Testis (tissue), 3 donors: ENCODE data around the gene CT47A1. TPM values are rescaled to one million over a fixed set of nuclear protein-coding genes. Genes with fewer than 3 reads are reported as not detected.
"Not testable (repeated sequence)": the region's sequence is repeated elsewhere in the genome, so short reads cannot be mapped to it uniquely, and the experiment has no call there.

Source experiments
- DNase-seq: peaks from one replicate; pipeline ENCODE4 v3.0.0-alpha.2; 2019
- H3K27ac ChIP-seq, 2 donors: fragments of 200-600 bp; sonication (generic); one replicate each; pipeline ENCODE4 v1.5.1; 2019
- H3K27me3 ChIP-seq: fragments of 200-600 bp; sonication (generic); one replicate; pipeline ENCODE4 v1.5.1; 2019
- H3K36me3 ChIP-seq: fragments of 200-600 bp; sonication (generic); one replicate; pipeline ENCODE4 v1.5.1; 2017; ENCODE audit warnings: low read depth; ENCODE audit errors: missing control alignments
- H3K4me1 ChIP-seq: fragments of 200-600 bp; sonication (generic); one replicate; pipeline ENCODE4 v1.5.1; 2019
- H3K4me3 ChIP-seq, 2 donors: fragments of 200-600 bp; sonication (generic); one replicate each; pipeline ENCODE4 v1.5.1; 2017 to 2019
- H3K9me3 ChIP-seq: fragments of 200-600 bp; sonication (generic); one replicate; pipeline ENCODE4 v1.5.1; 2017
- CTCF ChIP-seq, 3 experiments: fragments of 450-650 bp in 2 of 3; fragments of 200-600 bp in 1 of 3; sonication (generic) in 1 of 3; IDR thresholded peaks; one replicate each; pipeline ENCODE4 v1.5.1; 2016 to 2019; ENCODE audit warnings: antibody characterized with exemption in 3 of 3, mild to moderate bottlenecking in 2 of 3, moderate library complexity in 1 of 3
- POLR2A ChIP-seq: fragments of 450-650 bp; IDR thresholded peaks from one replicate; pipeline ENCODE4 v1.6.1; 2017; ENCODE audit warnings: antibody characterized with exemption, mild to moderate bottlenecking, moderate library complexity
- WGBS, 2 donors: methylation state at CpG; one replicate each; pipeline ENCODE4 v1.1.5; 2018; 5-methylcytosine and 5-hydroxymethylcytosine counted together
- intact Hi-C: fragments of 100-400 bp; cut with DNase I; formaldehyde crosslinking; loops from one replicate; pipeline ENCODE4 v1.15.1; 2023; ENCODE audit warnings: low total_unique reads
- polyA plus RNA-seq: library from polyadenylated mRNA; stranded (reverse); fragments of 350-450 nt; fragmentation: Illumina TruSeq; extraction: RNeasy Lipid Tissue Mini Kit (QIAGEN cat#74804); gene quantifications from one replicate; pipeline ENCODE4 v1.2.3, GENCODE V29; 2014; ENCODE audit warnings: low read depth, low replicate concordance; ENCODE audit not compliant: insufficient read depth
- small RNA-seq, 2 donors: library from RNA; depleted of rRNA; stranded (forward); fragments of <200 nt; gene quantifications; one replicate each; pipeline ENCODE3, GENCODE V24; 2016
- total RNA-seq, 2 donors: library from RNA; depleted of rRNA; stranded (reverse); fragments of >200 nt; gene quantifications; one replicate each; pipeline ENCODE4 v1.2.3, GENCODE V29; 2016

The CT47A1 gene
- total and polyA plus RNA-seq, 3 donors from 2014 or later, result 2.0 TPM; not detected in 2

- no peaks in the 10 kb centered on the region for H3K4me1 ChIP-seq
- no peak overlapping the region for H3K4me3 ChIP-seq
- WGBS, 2 donors, result 75 to 79% methylated on average over 3 of the region's 3 CpGs
- intact Hi-C loops, result no loop called here
- no peak for DNase-seq
- TF ChIP-seq POLR2A, result no peak
- TF ChIP-seq CTCF (IDR thresholded peaks at IDR 0.05), result no peak
- H3K27me3 ChIP-seq, result no peaks in the 10 kb centered on the region
- H3K9me3 ChIP-seq, result no peaks in the 10 kb centered on the region
- no peaks in the 10 kb centered on the region for H3K36me3 ChIP-seq
- no peak overlapping the region for H3K27ac ChIP-seq
Measured at GRCh38 chrX:120999413-120999812, 13.9 kb upstream of the CT47A1 start.

GRCh38 chrX:120956500-120956899, 29.1 kb downstream of the CT47A1 start, which contains the start of gene CT47A7:
TSS of gene CT47A7 (minus strand) at chrX:120956600. CDS start at chrX:120956345, 255 bp downstream.
- H3K4me1 ChIP-seq, H3K9me3 ChIP-seq, H3K36me3 ChIP-seq, H3K4me3 ChIP-seq, H3K27ac ChIP-seq, DNase-seq, H3K27me3 ChIP-seq, intact Hi-C loops: not testable (repeated sequence)
- WGBS, 2 donors, result no CpG with 5 or more reads among the region's 7 CpGs

Small RNA genes within 50 kb of the gene (small RNA-seq; reads per million reads assigned to genes)
- gene AL670379.1, result 0 reads per million in 2 donors
- gene AL670379.10, result 0 reads per million in 2 donors
- 0 reads per million in 2 donors for gene AL670379.11
- 0 reads per million in 2 donors for gene AL670379.12
- gene AL670379.2, result 0 reads per million in 2 donors
- 0 reads per million in 2 donors for gene AL670379.3
- 0 reads per million in 2 donors for gene AL670379.4
- 0 reads per million in 2 donors for gene AL670379.5
- 0 reads per million in 2 donors for gene AL670379.6
- 0 reads per million in 2 donors for gene AL670379.7
- gene AL670379.8, result 0 reads per million in 2 donors
- 0 reads per million in 2 donors for gene AL670379.9

Other genes with a start within 250 kb of the CT47A1 start
- 10 to 100 TPM; 11.0 to 17.9 TPM for gene CT47B1, start 109.9 kb downstream of the CT47A1 start, total RNA-seq
- 5.9 TPM for gene CT47B1, start 109.9 kb downstream of the CT47A1 start, polyA plus RNA-seq
- not detected for gene CT47A11, start 48.6 kb downstream of the CT47A1 start, total RNA-seq
- gene CT47A11, start 48.6 kb downstream of the CT47A1 start, polyA plus RNA-seq, result not detected
- not detected for gene CT47A10, start 43.7 kb downstream of the CT47A1 start, total RNA-seq
- not detected for gene CT47A10, start 43.7 kb downstream of the CT47A1 start, polyA plus RNA-seq
- gene CT47A9, start 38.9 kb downstream of the CT47A1 start, total RNA-seq, result not detected
- gene CT47A9, start 38.9 kb downstream of the CT47A1 start, polyA plus RNA-seq, result not detected
- gene CT47A8, start 34.0 kb downstream of the CT47A1 start, total RNA-seq, result not detected
- gene CT47A8, start 34.0 kb downstream of the CT47A1 start, polyA plus RNA-seq, result not detected
- not detected for gene CT47A7, start 29.2 kb downstream of the CT47A1 start, total RNA-seq
- not detected for gene CT47A7, start 29.2 kb downstream of the CT47A1 start, polyA plus RNA-seq
- 1 to 10 TPM; 3.1 to 3.8 TPM for gene CT47A6, start 24.3 kb downstream of the CT47A1 start, total RNA-seq
- not detected for gene CT47A6, start 24.3 kb downstream of the CT47A1 start, polyA plus RNA-seq
- not detected for gene CT47A5, start 19.4 kb downstream of the CT47A1 start, total RNA-seq
- not detected for gene CT47A5, start 19.4 kb downstream of the CT47A1 start, polyA plus RNA-seq
- gene CT47A4, start 14.6 kb downstream of the CT47A1 start, total RNA-seq, result not detected
- gene CT47A4, start 14.6 kb downstream of the CT47A1 start, polyA plus RNA-seq, result not detected
- gene CT47A3, start 9.7 kb downstream of the CT47A1 start, total RNA-seq, result not detected
- gene CT47A3, start 9.7 kb downstream of the CT47A1 start, polyA plus RNA-seq, result not detected
- not detected for gene CT47A2, start 4.8 kb downstream of the CT47A1 start, total RNA-seq
- gene CT47A2, start 4.8 kb downstream of the CT47A1 start, polyA plus RNA-seq, result not detected
- gene GLUD2, start 61.9 kb upstream of the CT47A1 start, total RNA-seq, result 100 to 1,000 TPM; 135 to 176 TPM
- 68.5 TPM for gene GLUD2, start 61.9 kb upstream of the CT47A1 start, polyA plus RNA-seq